IgD-negative memory B cell (primary cell): ENCODE results near the gene COX10. TPM values are rescaled to one million over a fixed set of nuclear protein-coding genes. Genes with fewer than 3 reads are reported as not detected.

Source experiments
- H3K27ac Mint-ChIP-seq, 3 donors: one replicate each; pipeline ENCODE4 v1.8.0; 2020 to 2022; ENCODE audit warnings: mild to moderate bottlenecking in 3 of 3, mixed read lengths in 3 of 3, moderate library complexity in 1 of 3
- H3K27me3 Mint-ChIP-seq: one replicate; pipeline ENCODE4 v1.8.0; 2021; ENCODE audit warnings: mixed read lengths
- H3K36me3 Mint-ChIP-seq: one replicate; pipeline ENCODE4 v1.8.0; 2020; ENCODE audit warnings: mild to moderate bottlenecking, mixed read lengths
- H3K4me1 Mint-ChIP-seq, 3 donors: one replicate each; pipeline ENCODE4 v1.8.0; 2020 to 2022; ENCODE audit warnings: mixed read lengths in 3 of 3, mild to moderate bottlenecking in 1 of 3
- H3K4me3 Mint-ChIP-seq, 4 donors: one replicate each; pipeline ENCODE4 v1.8.0; 2020 to 2022; ENCODE audit warnings: mild to moderate bottlenecking in 4 of 4, mixed read lengths in 4 of 4, moderate library complexity in 3 of 4
- H3K9me3 Mint-ChIP-seq, 3 donors: one replicate each; pipeline ENCODE4 v1.8.0; 2020 to 2021; ENCODE audit warnings: mixed read lengths in 3 of 3, mild to moderate bottlenecking in 1 of 3
- polyA plus RNA-seq: library from polyadenylated mRNA; unstranded; fragments of 300-500 nt; fragmentation: Illumina TruSeq; gene quantifications from one replicate; pipeline ENCODE4 v1.2.3, GENCODE V29; 2021

COX10 gene
- polyA plus RNA-seq, 1 donor from 2014 or later, result 20.2 TPM

GRCh38 chr17:14057591-14057990, 11.7 kb upstream of the COX10 start:
- H3K27me3 Mint-ChIP-seq, result no peaks in the 10 kb centered on the region
- H3K4me1 Mint-ChIP-seq, result no peaks in the 10 kb centered on the region
- no peak overlapping the region for H3K27ac Mint-ChIP-seq
- H3K9me3 Mint-ChIP-seq, result peaks cover 0 to 4% (median 0%) of the 10 kb centered on the region in 3 donors
- peaks cover 13% of the 10 kb centered on the region for H3K36me3 Mint-ChIP-seq
- no peak overlapping the region for H3K4me3 Mint-ChIP-seq

GRCh38 chr17:14058051-14058450, 11.3 kb upstream of the COX10 start:
- H3K27ac Mint-ChIP-seq, result no peak overlapping the region
- H3K9me3 Mint-ChIP-seq, result peaks cover 0 to 4% (median 0%) of the 10 kb centered on the region in 3 donors
- no peaks in the 10 kb centered on the region for H3K4me1 Mint-ChIP-seq
- peaks cover 13% of the 10 kb centered on the region for H3K36me3 Mint-ChIP-seq
- no peak overlapping the region for H3K4me3 Mint-ChIP-seq
- H3K27me3 Mint-ChIP-seq, result no peaks in the 10 kb centered on the region

DNA sequence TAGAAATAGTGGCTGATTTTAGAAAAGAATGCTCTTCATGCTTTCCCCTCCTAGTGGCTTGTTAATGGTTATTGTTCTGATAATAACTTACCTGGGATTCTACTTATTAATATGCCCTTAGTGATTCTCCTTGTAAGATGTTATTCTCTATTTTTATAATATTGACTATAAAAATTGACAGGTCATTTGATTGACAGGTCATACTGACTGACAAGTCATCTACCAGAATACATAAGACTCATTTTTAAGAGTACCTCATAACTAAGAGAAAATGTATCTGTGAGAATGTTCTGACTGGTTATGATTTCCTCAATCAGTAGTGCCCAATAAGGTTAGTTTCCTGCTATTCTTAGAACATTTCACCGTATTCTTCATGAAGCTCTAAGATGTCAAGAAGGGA, 8.6 kb upstream of the COX10 start:
- Mint-ChIP-seq H3K4me1 (no peaks in the 10 kb centered on the region), H3K27ac (no peak overlapping the region), H3K4me3 (no peak overlapping the region), H3K9me3 (peaks cover 0 to 4% (median 0%) of the 10 kb centered on the region in 3 donors), H3K27me3 (no peaks in the 10 kb centered on the region), H3K36me3 (peaks cover 18% of the 10 kb centered on the region)

DNA sequence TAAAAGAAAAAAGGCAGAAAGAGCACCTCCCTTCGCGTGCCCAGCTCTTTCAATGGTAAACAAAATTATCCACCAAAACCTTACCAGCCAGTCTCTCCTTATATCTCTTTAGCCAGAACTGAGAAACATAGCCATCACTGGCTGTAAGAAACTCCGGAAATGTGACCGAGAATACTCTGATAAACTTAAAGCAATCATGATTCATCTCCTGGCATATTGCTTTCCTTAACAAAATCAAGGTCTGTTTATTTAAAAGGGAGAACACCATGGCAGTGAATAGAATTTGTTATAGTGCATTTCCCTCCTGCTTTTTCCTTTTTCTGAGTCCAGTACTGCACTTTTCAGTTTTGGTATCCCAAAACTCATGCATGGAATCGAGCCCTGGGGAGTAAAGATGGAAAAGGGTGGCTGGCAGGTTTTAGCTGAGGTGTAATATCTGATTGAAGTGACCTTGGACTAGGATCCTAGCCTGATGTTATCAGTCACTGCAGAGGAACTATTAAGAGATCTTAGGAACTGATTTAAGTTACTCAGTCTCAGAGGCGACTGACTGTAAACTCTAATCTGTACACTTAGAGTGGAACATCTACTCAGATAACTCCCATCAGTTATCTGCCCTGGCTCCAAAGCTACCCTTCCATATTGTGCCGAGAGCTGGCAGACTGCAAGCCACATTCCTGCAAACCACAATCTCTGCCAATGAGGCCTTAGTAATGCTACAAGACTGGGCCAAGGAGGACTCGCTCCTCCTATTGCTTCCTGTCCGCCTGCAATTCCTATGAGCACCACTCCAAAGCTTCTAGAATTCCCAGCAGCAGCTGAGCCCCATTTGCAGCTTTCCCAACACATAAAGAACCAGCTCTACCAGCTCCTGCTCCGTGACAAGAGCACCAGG, 7.4 kb upstream of the COX10 start:
- no peak overlapping the region for H3K4me3 Mint-ChIP-seq
- no peaks in the 10 kb centered on the region for H3K27me3 Mint-ChIP-seq
- no peaks in the 10 kb centered on the region for H3K9me3 Mint-ChIP-seq
- H3K27ac Mint-ChIP-seq, result no peak overlapping the region
- H3K36me3 Mint-ChIP-seq, result peaks cover 13% of the 10 kb centered on the region
- H3K4me1 Mint-ChIP-seq, result peaks cover 0 to 2% (median 1%) of the 10 kb centered on the region in 3 donors

DNA sequence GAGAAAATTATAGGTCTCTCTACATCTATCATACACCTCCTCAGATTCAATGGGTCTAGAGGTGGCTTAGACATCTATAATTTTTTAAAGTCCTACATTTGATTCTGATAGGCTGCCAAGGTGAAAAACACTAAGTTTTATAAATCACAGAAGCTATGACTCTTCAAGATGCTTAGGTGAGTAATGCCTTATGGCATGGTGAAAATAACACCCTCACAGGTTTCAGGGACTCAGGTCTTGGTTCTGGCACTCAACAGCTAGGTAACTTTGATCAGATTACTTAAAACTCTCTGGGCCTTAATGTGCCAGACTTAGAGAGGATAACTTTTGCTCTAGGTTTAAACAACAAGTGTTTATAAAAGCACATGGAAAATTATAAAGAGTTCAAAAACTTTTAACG, 2.0 kb upstream of the COX10 start:
- Mint-ChIP-seq H3K4me3 (peak overlapping the region in 1 of 4 donors; percentile 28), H3K4me1 (peaks cover 22 to 25% (median 25%) of the 10 kb centered on the region in 3 donors), H3K27ac (no peak overlapping the region), H3K36me3 (peaks cover 12% of the 10 kb centered on the region), H3K27me3 (no peaks in the 10 kb centered on the region), H3K9me3 (peaks cover 0 to 3% (median 0%) of the 10 kb centered on the region in 3 donors)

GRCh38 chr17:14068542-14069250, 608 bp upstream of the COX10 start:
- Mint-ChIP-seq H3K9me3 (peaks cover 0 to 3% (median 0%) of the 10 kb centered on the region in 3 donors), H3K27ac (peak overlapping the region; percentile 83 to 98 (median 92)), H3K36me3 (peaks cover 9% of the 10 kb centered on the region), H3K4me1 (peaks cover 28 to 31% (median 29%) of the 10 kb centered on the region in 3 donors), H3K27me3 (no peaks in the 10 kb centered on the region), H3K4me3 (peak overlapping the region; percentile 96 to 99 (median 98))

DNA sequence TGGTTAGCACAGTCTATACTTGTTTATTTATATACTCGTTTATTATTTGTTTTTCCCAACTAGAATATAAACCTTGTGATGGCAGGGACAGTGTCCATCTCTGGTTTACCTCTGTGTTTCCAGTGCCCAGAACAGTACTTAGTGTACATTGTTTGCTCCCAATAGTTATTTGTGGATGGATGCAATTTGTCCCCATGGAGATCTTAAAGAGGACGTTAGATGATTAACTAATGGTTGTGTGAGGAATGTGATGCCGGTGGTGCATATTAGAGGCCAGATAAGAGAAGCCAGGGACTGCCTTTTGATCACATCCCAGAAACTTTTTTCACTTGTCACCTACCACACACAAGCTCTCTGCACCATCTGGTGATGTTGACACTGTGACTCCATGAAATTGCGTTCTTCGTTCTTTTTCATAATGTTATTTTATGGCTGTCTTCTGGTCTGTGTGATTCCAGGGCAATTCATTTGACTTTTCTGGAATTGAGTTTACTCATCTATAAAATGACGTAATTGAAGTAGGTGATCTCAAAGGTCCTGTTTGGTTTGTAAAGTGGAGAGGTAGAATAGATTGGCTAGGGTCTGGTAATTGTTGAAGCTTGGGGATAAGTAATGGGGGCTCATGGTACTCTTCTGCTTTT, 1.2 kb downstream of the COX10 start:
- Mint-ChIP-seq H3K4me3 (peak overlapping the region; percentile 96 to 99 (median 98)), H3K27ac (peak overlapping the region in 1 of 3 donors; percentile 44), H3K27me3 (no peaks in the 10 kb centered on the region), H3K36me3 (peaks cover 2% of the 10 kb centered on the region), H3K4me1 (peaks cover 28 to 31% (median 29%) of the 10 kb centered on the region in 3 donors), H3K9me3 (peaks cover 0 to 3% (median 0%) of the 10 kb centered on the region in 3 donors)

DNA sequence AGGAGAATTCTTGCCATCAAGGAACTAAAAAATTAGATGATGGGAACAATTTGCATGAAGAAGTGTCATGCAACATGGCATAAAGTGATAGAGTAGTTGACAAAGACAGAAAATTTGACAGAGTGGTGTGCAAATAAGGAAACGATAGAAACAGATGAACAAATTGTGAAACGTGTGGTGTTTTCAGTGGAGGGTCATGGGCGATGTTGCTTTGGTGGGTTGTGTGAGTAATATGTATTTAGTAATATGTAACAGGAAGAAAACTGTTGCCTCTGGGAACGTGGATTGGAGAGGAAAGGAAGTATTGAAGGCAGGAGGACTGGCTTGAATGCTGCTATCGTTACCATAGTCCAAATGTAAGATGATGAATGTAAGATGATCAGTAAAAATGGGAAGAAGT, 3.6 kb downstream of the COX10 start:
- H3K36me3 Mint-ChIP-seq, result peaks cover 7% of the 10 kb centered on the region
- no peak overlapping the region for H3K27ac Mint-ChIP-seq
- no peaks in the 10 kb centered on the region for H3K27me3 Mint-ChIP-seq
- peaks cover 0 to 3% (median 0%) of the 10 kb centered on the region in 3 donors for H3K9me3 Mint-ChIP-seq
- H3K4me3 Mint-ChIP-seq, result peak overlapping the region in 1 of 4 donors; percentile 37
- peaks cover 27 to 29% (median 28%) of the 10 kb centered on the region in 3 donors for H3K4me1 Mint-ChIP-seq

GRCh38 chr17:14078027-14078426, 8.7 kb downstream of the COX10 start:
- H3K4me3 Mint-ChIP-seq, result no peak overlapping the region
- H3K27me3 Mint-ChIP-seq, result no peaks in the 10 kb centered on the region
- peaks cover 4 to 9% (median 6%) of the 10 kb centered on the region in 3 donors for H3K4me1 Mint-ChIP-seq
- no peaks in the 10 kb centered on the region for H3K9me3 Mint-ChIP-seq
- H3K36me3 Mint-ChIP-seq, result peaks cover 11% of the 10 kb centered on the region
- H3K27ac Mint-ChIP-seq, result no peak overlapping the region

DNA sequence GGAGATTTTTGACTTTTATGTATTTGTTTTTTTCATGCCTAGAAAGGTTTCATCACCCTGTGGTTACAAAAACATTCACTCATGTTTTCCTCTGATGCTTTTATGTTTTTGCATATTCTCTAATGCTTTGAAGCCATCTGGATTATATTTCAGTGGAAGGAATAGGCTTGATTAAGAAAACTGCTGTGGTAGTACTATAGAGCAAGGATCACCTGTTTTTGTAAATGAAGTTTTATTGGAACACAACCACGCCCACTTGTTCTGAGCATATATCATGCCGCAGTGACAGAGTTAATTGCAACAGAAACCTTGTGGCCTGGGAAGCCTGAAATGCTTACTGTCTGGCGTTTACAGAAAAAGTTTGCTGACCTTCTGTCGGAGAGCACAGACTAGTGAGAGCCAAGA, 11.5 kb downstream of the COX10 start:
- Mint-ChIP-seq H3K4me3 (no peak overlapping the region), H3K27ac (no peak overlapping the region), H3K27me3 (no peaks in the 10 kb centered on the region), H3K9me3 (no peaks in the 10 kb centered on the region), H3K36me3 (peaks cover 11% of the 10 kb centered on the region), H3K4me1 (peaks cover 3 to 7% (median 7%) of the 10 kb centered on the region in 3 donors)

DNA sequence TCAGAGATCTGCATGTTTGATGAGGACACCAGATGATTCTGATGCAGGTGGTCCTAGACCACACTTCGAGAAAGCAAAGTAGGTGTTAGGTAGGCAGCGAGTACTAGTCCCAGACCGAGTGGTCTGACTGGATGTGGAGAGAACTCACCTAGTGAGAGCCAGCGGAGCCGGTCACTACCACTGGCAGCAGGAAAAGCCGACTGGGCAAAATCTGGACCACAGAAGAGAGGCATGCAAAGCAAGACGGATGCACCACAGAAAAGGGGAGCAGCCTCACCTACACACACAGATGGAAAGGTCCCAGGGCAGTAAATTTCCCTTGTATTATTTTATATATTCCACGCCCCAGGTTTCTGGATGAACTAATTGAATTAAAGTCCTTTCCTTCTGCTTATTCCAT, 13.5 kb downstream of the COX10 start:
- Mint-ChIP-seq H3K36me3 (peaks cover 14% of the 10 kb centered on the region), H3K27me3 (no peaks in the 10 kb centered on the region), H3K4me1 (peaks cover 6 to 11% (median 7%) of the 10 kb centered on the region in 3 donors)

GRCh38 chr17:14084955-14085354, 15.7 kb downstream of the COX10 start:
- Mint-ChIP-seq H3K27me3 (no peaks in the 10 kb centered on the region), H3K9me3 (no peaks in the 10 kb centered on the region), H3K4me3 (no peak overlapping the region), H3K4me1 (peaks cover 6 to 11% (median 8%) of the 10 kb centered on the region in 3 donors), H3K36me3 (peaks cover 10% of the 10 kb centered on the region), H3K27ac (no peak overlapping the region)

More for the DNA sequence above, 13.5 kb downstream of the COX10 start:
- Mint-ChIP-seq H3K4me3 (no peak overlapping the region), H3K27ac (no peak overlapping the region), H3K9me3 (no peaks in the 10 kb centered on the region)

- H3K27ac Mint-ChIP-seq, result no peak overlapping the region
Measured at GRCh38 chr17:14086189-14086588, 16.9 kb downstream of the COX10 start.

GRCh38 chr17:14089179-14089578, 19.9 kb downstream of the COX10 start:
- Mint-ChIP-seq H3K36me3 (peaks cover 10% of the 10 kb centered on the region), H3K4me1 (peaks cover 0 to 8% (median 4%) of the 10 kb centered on the region in 3 donors), H3K4me3 (no peak overlapping the region), H3K9me3 (no peaks in the 10 kb centered on the region), H3K27me3 (no peaks in the 10 kb centered on the region), H3K27ac (no peak overlapping the region)

More at GRCh38 chr17:14086189-14086588, 16.9 kb downstream of the COX10 start:
- H3K27me3 Mint-ChIP-seq, result no peaks in the 10 kb centered on the region
- H3K9me3 Mint-ChIP-seq, result no peaks in the 10 kb centered on the region
- H3K4me3 Mint-ChIP-seq, result no peak overlapping the region
- peaks cover 10% of the 10 kb centered on the region for H3K36me3 Mint-ChIP-seq
- peaks cover 0 to 8% (median 7%) of the 10 kb centered on the region in 3 donors for H3K4me1 Mint-ChIP-seq

GRCh38 chr17:14091367-14091766, 22.1 kb downstream of the COX10 start:
- Mint-ChIP-seq H3K27ac (no peak overlapping the region), H3K4me3 (no peak overlapping the region), H3K36me3 (peaks cover 10% of the 10 kb centered on the region), H3K4me1 (peaks cover 0 to 8% (median 7%) of the 10 kb centered on the region in 3 donors), H3K9me3 (no peaks in the 10 kb centered on the region), H3K27me3 (no peaks in the 10 kb centered on the region)
